HCT116 (cell line): ENCODE measurements around the gene ANKRD9. TPM values are rescaled to one million over a fixed set of nuclear protein-coding genes. Genes with fewer than 3 reads are reported as not detected.

ENCODE experiments used
- ATAC-seq: fragments of 200-7000 bp; cut with Tn5 transposase; 2 replicates; pipeline ENCODE4 v1.9.1; 2020; ENCODE audit warnings: mild to moderate bottlenecking, moderate library complexity
- BruUV-seq: library from RNA; stranded (reverse); fragments of 400-500 nt; replicated peaks from 2 replicates; lab custom pipeline; 2021; lab: Mats Ljungman, UMichigan
- CTCF ChIA-PET: fragments of 300-600 bp; sonication (Branson Sonifier 250); formaldehyde crosslinking; loops from one replicate; lab custom pipeline; 2021; ENCODE audit warnings: antibody characterized with exemption; lab: Charles Lee
- POLR2A ChIA-PET: fragments of 300-600, 350-600 bp; sonication (Branson Sonifier 250); formaldehyde crosslinking; loops from one replicate; lab custom pipeline; 2021; ENCODE audit warnings: antibody characterized with exemption; lab: Charles Lee
- RAD21 ChIA-PET, 2 experiments: fragments of 300-600 bp; sonication (Branson Sonifier 250); formaldehyde crosslinking; loops; one replicate each; lab custom pipeline; 2023; ENCODE audit warnings: low total read pairs in 2 of 2; ENCODE audit not compliant: uncharacterized antibody in 2 of 2, unreplicated experiment in 2 of 2, low non-redundant PET in 1 of 2; lab: Charles Lee
- DNase-seq: peaks from one replicate; pipeline ENCODE4 v3.0.0-alpha.2; 2010; ENCODE audit warnings: low read depth, low spot score
- H2AFZ ChIP-seq: fragments of 200-600 bp; shearing (Covaris generic), sonication (generic); 2 replicates; pipeline ENCODE4 v1.6.1; 2017; ENCODE audit warnings: low read depth, mixed run types, mixed read lengths, antibody characterized with exemption, low read length; ENCODE audit not compliant: poor library complexity, severe bottlenecking
- H3K27ac ChIP-seq: 2 replicates; pipeline ENCODE4 v1.5.1; 2012; ENCODE audit warnings: low read depth, low read length
- H3K27me3 ChIP-seq: fragments of 200-600 bp; sonication (generic); 2 replicates; pipeline ENCODE4 v1.6.1; 2016; ENCODE audit warnings: mixed run types, low read length, mixed read lengths; ENCODE audit not compliant: insufficient read depth
- H3K36me3 ChIP-seq, 2 experiments: fragments of 200-500 bp in 1 of 2; fragments of 200-600 bp in 1 of 2; sonication (Bioruptor generic) in 1 of 2; sonication (generic) in 1 of 2; 2 replicates each; pipeline versions ENCODE4 v1.5.1 to v1.6.1; 2014 to 2016; ENCODE audit warnings: low read length in 2 of 2, inconsistent platforms in 1 of 2, mixed read lengths in 1 of 2, mixed run types in 1 of 2; ENCODE audit not compliant: insufficient read depth in 2 of 2, control insufficient read depth in 1 of 2
- H3K4me1 ChIP-seq, 2 experiments: fragments of 200-600 bp in 1 of 2; sonication (generic) in 1 of 2; 2 replicates each; pipeline versions ENCODE4 v1.5.1 to v1.6.1; 2012 to 2017; ENCODE audit warnings: low read length in 2 of 2, inconsistent platforms in 1 of 2, mild to moderate bottlenecking in 1 of 2, mixed read lengths in 1 of 2, mixed run types in 1 of 2, moderate library complexity in 1 of 2; ENCODE audit not compliant: insufficient read depth in 2 of 2, control insufficient read depth in 1 of 2
- H3K4me2 ChIP-seq: fragments of 200-600 bp; sonication (generic); 2 replicates; pipeline ENCODE4 v1.6.1; 2017; ENCODE audit warnings: mixed run types, low read length, mixed read lengths
- H3K4me3 ChIP-seq, 2 experiments: fragments of 200-600 bp in 1 of 2; sonication (generic) in 1 of 2; replicated peaks in 1 of 2; 2 replicates each; pipeline ENCODE4 v1.5.1; 2011 to 2016; ENCODE audit warnings: low read length in 2 of 2, control low read depth in 1 of 2, low read depth in 1 of 2, mild to moderate bottlenecking in 1 of 2, mixed read lengths in 1 of 2, mixed run types in 1 of 2
- H3K79me2 ChIP-seq: fragments of 200-600 bp; sonication (generic); 2 replicates; pipeline ENCODE4 v1.6.1; 2017; ENCODE audit warnings: mild to moderate bottlenecking, mixed run types, low read length, moderate library complexity, mixed read lengths; ENCODE audit not compliant: insufficient read depth
- H3K9ac ChIP-seq: fragments of 200-600 bp; sonication (generic); 2 replicates; pipeline ENCODE4 v1.6.1; 2016; ENCODE audit warnings: low read length, mixed read lengths
- H3K9me2 ChIP-seq: fragments of 200-600 bp; sonication (generic), shearing (Covaris generic); 2 replicates; pipeline ENCODE4 v1.6.1; 2017; ENCODE audit warnings: mixed run types, mild to moderate bottlenecking, moderate library complexity; ENCODE audit not compliant: insufficient read depth
- H3K9me3 ChIP-seq, 2 experiments: fragments of 200-500 bp in 1 of 2; fragments of 200-600 bp in 1 of 2; sonication (Bioruptor generic) in 1 of 2; sonication (generic) in 1 of 2; 2 replicates each; pipeline ENCODE4 v1.6.1; 2014 to 2017; ENCODE audit warnings: low read length in 2 of 2, mixed read lengths in 2 of 2, inconsistent platforms in 1 of 2, low read depth in 1 of 2, mild to moderate bottlenecking in 1 of 2, mixed run types in 1 of 2, moderate library complexity in 1 of 2; ENCODE audit not compliant: control insufficient read depth in 1 of 2, insufficient read depth in 1 of 2
- H4K20me1 ChIP-seq: fragments of 200-600 bp; sonication (generic), shearing (Covaris generic); 2 replicates; pipeline ENCODE4 v1.6.1; 2017; ENCODE audit warnings: mixed run types, mild to moderate bottlenecking, moderate library complexity; ENCODE audit not compliant: insufficient read depth
- CBX3 ChIP-seq: IDR thresholded peaks from 2 replicates; pipeline ENCODE4 v1.6.1; 2012; ENCODE audit warnings: low read depth
- ELF1 ChIP-seq: IDR thresholded peaks from 2 replicates; pipeline ENCODE4 v1.6.1; 2012; ENCODE audit warnings: low read depth, borderline replicate concordance
- FOSL1 ChIP-seq: IDR thresholded peaks from 2 replicates; pipeline ENCODE4 v1.6.1; 2012; ENCODE audit warnings: low read depth
- ZFX ChIP-seq: fragments of 450-650 bp; IDR thresholded peaks from 2 replicates; pipeline ENCODE4 v1.6.1; 2017
- intact Hi-C: fragments of 100-400 bp; cut with micrococcal nuclease; formaldehyde crosslinking; loops from 2 replicates; pipeline ENCODE4 v1.10.0; 2022
- total RNA-seq: library from RNA; stranded (reverse); gene quantifications from one replicate; pipeline ENCODE4 v1.2.1, GENCODE V29; 2021; ENCODE audit not compliant: unreplicated experiment
- TF ChIP-seq, protein P1 (sequence below): IDR thresholded peaks from 2 replicates; pipeline ENCODE4 v1.6.1; 2012
- TF ChIP-seq, protein P2 (sequence below), 3 experiments: fragments of 200-600 bp in 1 of 3; sonication (generic) in 1 of 3; IDR thresholded peaks in 2 of 3; conservative IDR thresholded peaks in 1 of 3; 2 replicates each; pipeline ENCODE4 v1.5.1; 2012 to 2017; ENCODE audit warnings: low read depth in 2 of 3, low read length in 2 of 3, antibody characterized with exemption in 1 of 3, borderline replicate concordance in 1 of 3, control low read depth in 1 of 3, mild to moderate bottlenecking in 1 of 3, mixed read lengths in 1 of 3, mixed run types in 1 of 3, moderate library complexity in 1 of 3; ENCODE audit not compliant: insufficient read depth in 1 of 3
- TF ChIP-seq, protein P3 (sequence below): IDR thresholded peaks from 2 replicates; pipeline ENCODE4 v1.6.1; 2011; ENCODE audit warnings: mild to moderate bottlenecking, low read length, moderate library complexity; ENCODE audit not compliant: insufficient replicate concordance; ENCODE audit errors: extremely low read depth

ANKRD9 gene
- total RNA-seq, 1 experiment from 2014 or later: 29.0 TPM

DNA sequence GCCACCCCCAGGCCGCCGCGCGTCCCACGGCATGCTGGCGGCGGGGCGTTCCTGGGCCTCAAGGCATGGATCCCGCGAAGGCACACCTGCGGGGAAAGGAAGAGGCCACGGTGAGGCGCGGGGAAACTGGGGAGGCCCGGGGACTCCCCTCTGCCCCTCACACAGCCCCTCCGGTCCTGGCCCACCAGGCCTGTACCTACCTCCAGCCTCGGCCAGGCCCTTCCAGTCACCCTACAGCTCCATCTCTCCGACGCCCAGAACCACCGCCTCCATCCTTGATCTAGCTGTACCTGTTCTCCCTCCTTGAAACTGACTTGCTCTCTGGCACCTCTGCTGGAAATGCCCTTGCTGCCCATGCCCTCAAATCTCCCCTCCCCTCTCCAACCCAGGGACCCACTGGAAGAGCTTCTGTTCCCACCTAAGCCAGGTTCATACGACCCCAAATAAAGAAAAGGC is 1.7 kb downstream of the ANKRD9 start:
- intact Hi-C loops: no loop called here
- Histone ChIP-seq H2AFZ (no peak overlapping the region), H3K9me2 (no peaks in the 10 kb centered on the region), H3K9me3 (no peaks in the 10 kb centered on the region), H3K79me2 (peaks cover 6% of the 10 kb centered on the region; the same call in 1 of the 2 replicates), H3K27me3 (no peaks in the 10 kb centered on the region), H3K4me2 (peak overlapping the region; percentile 99), H3K9ac (peak overlapping the region; percentile 84; the same call in 1 of the 2 replicates), H3K27ac (peak overlapping the region; percentile 77), H3K4me1 (peaks cover 22 to 29% of the 10 kb centered on the region in 2 experiments), H4K20me1 (no peaks in the 10 kb centered on the region), H3K4me3 (peak overlapping the region; percentile 78 to 80), H3K36me3 (no peaks in the 10 kb centered on the region)
- RAD21 ChIA-PET: no interaction called here
- BruUV-seq: no TSS peak
- DNase-seq (no peak), ATAC-seq (no peak)
- POLR2A ChIA-PET: interaction anchor here (0.8 kb wide), 1 partner anchor 17 kb away, joined by 3 read pairs; no protein-coding TSS in a partner anchor
- TF ChIP-seq, protein P1, sequence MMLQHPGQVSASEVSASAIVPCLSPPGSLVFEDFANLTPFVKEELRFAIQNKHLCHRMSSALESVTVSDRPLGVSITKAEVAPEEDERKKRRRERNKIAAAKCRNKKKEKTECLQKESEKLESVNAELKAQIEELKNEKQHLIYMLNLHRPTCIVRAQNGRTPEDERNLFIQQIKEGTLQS: no peak
- TF ChIP-seq, protein P2, sequence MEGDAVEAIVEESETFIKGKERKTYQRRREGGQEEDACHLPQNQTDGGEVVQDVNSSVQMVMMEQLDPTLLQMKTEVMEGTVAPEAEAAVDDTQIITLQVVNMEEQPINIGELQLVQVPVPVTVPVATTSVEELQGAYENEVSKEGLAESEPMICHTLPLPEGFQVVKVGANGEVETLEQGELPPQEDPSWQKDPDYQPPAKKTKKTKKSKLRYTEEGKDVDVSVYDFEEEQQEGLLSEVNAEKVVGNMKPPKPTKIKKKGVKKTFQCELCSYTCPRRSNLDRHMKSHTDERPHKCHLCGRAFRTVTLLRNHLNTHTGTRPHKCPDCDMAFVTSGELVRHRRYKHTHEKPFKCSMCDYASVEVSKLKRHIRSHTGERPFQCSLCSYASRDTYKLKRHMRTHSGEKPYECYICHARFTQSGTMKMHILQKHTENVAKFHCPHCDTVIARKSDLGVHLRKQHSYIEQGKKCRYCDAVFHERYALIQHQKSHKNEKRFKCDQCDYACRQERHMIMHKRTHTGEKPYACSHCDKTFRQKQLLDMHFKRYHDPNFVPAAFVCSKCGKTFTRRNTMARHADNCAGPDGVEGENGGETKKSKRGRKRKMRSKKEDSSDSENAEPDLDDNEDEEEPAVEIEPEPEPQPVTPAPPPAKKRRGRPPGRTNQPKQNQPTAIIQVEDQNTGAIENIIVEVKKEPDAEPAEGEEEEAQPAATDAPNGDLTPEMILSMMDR (IDR thresholded peaks at IDR 0.05 in 2 of 3, conservative IDR thresholded peaks at IDR 0.05 in 1 of 3; ENCODE audit: borderline replicate concordance in 1 of 3, insufficient read depth in 1 of 3, low read depth in 2 of 3, low read length in 2 of 3): peak in 2 of 3 experiments; percentile 42 to 47; a peak in 4 of 6 replicates
- CTCF ChIA-PET: interaction anchor here (1.0 to 1.5 kb wide), 2 partner anchors 15 to 17 kb away, joined by 3 to 8 read pairs; no protein-coding TSS in a partner anchor

DNA sequence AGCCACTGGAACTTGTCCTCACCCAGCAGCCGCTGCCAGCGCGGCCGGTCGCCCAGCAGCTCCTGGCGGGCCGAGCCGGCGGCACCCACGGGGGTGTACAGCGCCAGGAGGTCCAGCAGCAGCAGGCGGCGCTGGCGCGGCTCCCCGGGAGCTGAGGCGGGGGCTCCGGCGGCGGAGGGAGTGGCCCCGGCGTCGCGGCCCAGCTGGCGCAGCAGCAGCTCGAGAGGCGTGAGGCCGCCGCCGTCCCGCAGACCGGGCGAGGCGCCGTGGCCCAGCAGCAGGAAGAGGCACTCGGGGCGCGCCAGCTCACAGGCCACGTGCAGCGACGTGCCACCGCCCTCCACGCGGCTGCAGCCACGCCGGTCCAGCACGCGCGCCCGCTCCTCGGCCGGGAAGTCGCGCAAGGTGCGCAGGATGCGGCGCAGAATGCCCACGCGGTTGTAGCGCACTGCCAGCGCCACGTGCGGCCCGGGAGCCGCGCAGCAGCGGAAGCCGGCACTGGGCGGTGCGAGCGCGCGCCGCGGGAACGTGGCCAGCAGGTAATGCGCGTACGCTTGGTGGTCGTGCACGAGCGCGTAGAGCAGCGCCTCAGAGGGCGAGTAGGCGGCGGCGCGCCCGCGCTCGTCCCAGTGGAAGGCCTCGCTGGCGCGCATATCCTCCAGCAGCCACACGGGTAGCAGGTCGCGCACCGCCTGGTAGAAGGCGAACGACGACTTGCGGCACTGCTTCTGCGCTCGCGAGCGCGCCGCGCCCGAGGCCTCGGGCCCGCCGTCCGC is 2.3 kb downstream of the ANKRD9 start:
- Histone ChIP-seq H3K9me3 (no peaks in the 10 kb centered on the region), H3K79me2 (peaks cover 6% of the 10 kb centered on the region; the same call in 1 of the 2 replicates), H3K36me3 (no peaks in the 10 kb centered on the region), H3K27ac (peak overlapping the region; percentile 77; the same call in 1 of the 2 replicates), H3K4me1 (peaks cover 22 to 29% of the 10 kb centered on the region in 2 experiments), H3K9me2 (no peaks in the 10 kb centered on the region), H3K4me2 (no peak overlapping the region), H4K20me1 (no peaks in the 10 kb centered on the region), H2AFZ (no peak overlapping the region), H3K9ac (no peak overlapping the region), H3K4me3 (no peak overlapping the region), H3K27me3 (no peaks in the 10 kb centered on the region)
- RAD21 ChIA-PET: no interaction called here
- ATAC-seq (no peak), DNase-seq (no peak)
- CTCF ChIA-PET: interaction anchor here (1.5 kb wide), 1 partner anchor 17 kb away, joined by 8 read pairs; no protein-coding TSS in a partner anchor
- POLR2A ChIA-PET: no interaction called here
- no TSS peak for BruUV-seq
- no peak for TF ChIP-seq CBX3
- TF ChIP-seq, protein P3, sequence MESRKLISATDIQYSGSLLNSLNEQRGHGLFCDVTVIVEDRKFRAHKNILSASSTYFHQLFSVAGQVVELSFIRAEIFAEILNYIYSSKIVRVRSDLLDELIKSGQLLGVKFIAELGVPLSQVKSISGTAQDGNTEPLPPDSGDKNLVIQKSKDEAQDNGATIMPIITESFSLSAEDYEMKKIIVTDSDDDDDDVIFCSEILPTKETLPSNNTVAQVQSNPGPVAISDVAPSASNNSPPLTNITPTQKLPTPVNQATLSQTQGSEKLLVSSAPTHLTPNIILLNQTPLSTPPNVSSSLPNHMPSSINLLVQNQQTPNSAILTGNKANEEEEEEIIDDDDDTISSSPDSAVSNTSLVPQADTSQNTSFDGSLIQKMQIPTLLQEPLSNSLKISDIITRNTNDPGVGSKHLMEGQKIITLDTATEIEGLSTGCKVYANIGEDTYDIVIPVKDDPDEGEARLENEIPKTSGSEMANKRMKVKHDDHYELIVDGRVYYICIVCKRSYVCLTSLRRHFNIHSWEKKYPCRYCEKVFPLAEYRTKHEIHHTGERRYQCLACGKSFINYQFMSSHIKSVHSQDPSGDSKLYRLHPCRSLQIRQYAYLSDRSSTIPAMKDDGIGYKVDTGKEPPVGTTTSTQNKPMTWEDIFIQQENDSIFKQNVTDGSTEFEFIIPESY: no peak
- no peak for TF ChIP-seq FOSL1
- no peak for TF ChIP-seq ELF1
- no peak for TF ChIP-seq ZFX
- intact Hi-C loops: no loop called here
